Heart left ventricle (tissue), 13 donors: ENCODE data around the gene BET1L.

Experiments used
- CTCF ChIP-seq, 12 donors: fragments of 200-600 bp; sonication (generic) in 4 of 12; IDR thresholded peaks; one replicate each; pipeline versions ENCODE4 v1.5.0 to v1.8.0; 2018 to 2022; ENCODE audit warnings: antibody characterized with exemption in 12 of 12, mild to moderate bottlenecking in 5 of 12
- POLR2A ChIP-seq, 2 donors: fragments of 450-650 bp; IDR thresholded peaks; one replicate each; pipeline ENCODE4 v1.6.1; 2017; ENCODE audit warnings: antibody characterized with exemption in 2 of 2, mild to moderate bottlenecking in 2 of 2, moderate library complexity in 2 of 2
- donor health status: ischemic (EF 13 %, LVEDD 7.1; RV severe dilation, severe dysfunction).
- donor health status: DM: no; HTN: yes; CAD: no.
- donor health status: DM: no; HTN: no; CAD: no.
- donor health status: ischemic (EF 25% LVEDD 6.9; RV normal size, moderate dysfunction).
- donor health status: ischemic (EF 25% LVEDD 5.7; RV mildly dilated, moderate dysfunction).
- donor health status: ischemic (EF 35%, LVEDD 5.7; RV mildly dilated, moderate dysfunction).
- donor health status: nonischemic (EF 11% LVEDD 7.7; RV severe dilation, severe dysfunction).
- donor health status: DM: yes; HTN: yes; CAD: no.
- donor health status: PGD.
- donor health status: ischemic (EF 29% LVEDD 5.4; RV normal size, mild dysfunction).
- donor health status: nonischemic (EF 23%, LVEDD 6.1; RV moderate dilation, normal function).

GRCh38 chr11:253160-253885 is 46.1 kb upstream of the BET1L start:
- TF ChIP-seq CTCF (IDR thresholded peaks at IDR 0.05) = no peak
- TF ChIP-seq POLR2A (IDR thresholded peaks at IDR 0.05) = no peak
